Endothelial cell of umbilical vein (primary cell): ENCODE data around the gene EXOSC9. TPM values are rescaled to one million over a fixed set of nuclear protein-coding genes. Genes with fewer than 3 reads are reported as not detected.

ENCODE experiments used
- BruUV-seq: library from RNA; stranded (reverse); fragments of 400-500 nt; replicated peaks from 2 replicates; lab custom pipeline; 2021; lab: Mats Ljungman, UMichigan
- CTCF ChIA-PET: fragments of 300-600, 350-600 bp; sonication (Branson Sonifier 250); formaldehyde crosslinking; loops from one replicate; lab custom pipeline; 2021; ENCODE audit warnings: antibody characterized with exemption, inconsistent platforms; lab: Charles Lee
- POLR2A ChIA-PET: fragments of 300-600, 350-600 bp; sonication (Branson Sonifier 250); formaldehyde crosslinking; loops from one replicate; lab custom pipeline; 2021; ENCODE audit warnings: antibody characterized with exemption, inconsistent platforms; lab: Charles Lee
- DNase-seq: peaks from one replicate; pipeline ENCODE4 v3.0.0-alpha.2; 2011; ENCODE audit warnings: low read depth, low spot score
- FAIRE-seq: peaks from 2 replicates; lab custom pipeline; 2011; peaks lifted over from hg19 to GRCh38; lab: Jason Lieb, UNC
- H2AFZ ChIP-seq: 2 replicates; pipeline ENCODE4 v1.6.0; 2012; ENCODE audit warnings: low read depth, low read length, control low read depth, inconsistent platforms
- H3K27ac ChIP-seq: 2 replicates; pipeline ENCODE4 v1.5.1; 2011; ENCODE audit warnings: low read depth, mild to moderate bottlenecking, control low read depth, low read length, moderate library complexity; ENCODE audit not compliant: insufficient read depth
- H3K27me3 ChIP-seq, 2 experiments: 2 replicates each; pipeline versions ENCODE4 v1.6.0 to v1.6.1; 2011; ENCODE audit warnings: low read length in 2 of 2, mixed read lengths in 1 of 2; ENCODE audit not compliant: control insufficient read depth in 2 of 2, insufficient read depth in 2 of 2
- H3K36me3 ChIP-seq, 2 experiments: 2 replicates in 1 of 2; 3 replicates in 1 of 2; pipeline ENCODE4 v1.5.1; 2011; ENCODE audit warnings: low read length in 2 of 2, mild to moderate bottlenecking in 1 of 2, moderate library complexity in 1 of 2; ENCODE audit not compliant: control insufficient read depth in 2 of 2, insufficient read depth in 2 of 2; ENCODE audit errors: extremely low read depth in 1 of 2
- H3K4me1 ChIP-seq: 3 replicates; pipeline ENCODE4 v1.5.1; 2011; ENCODE audit warnings: mild to moderate bottlenecking, low read length; ENCODE audit not compliant: control insufficient read depth, insufficient read depth; ENCODE audit errors: extremely low read depth
- H3K4me2 ChIP-seq: 2 replicates; pipeline ENCODE4 v1.6.1; 2011; ENCODE audit warnings: low read length, control low read depth, mixed read lengths; ENCODE audit not compliant: insufficient read depth
- H3K4me3 ChIP-seq, 3 experiments: fragments of 200-600 bp in 1 of 3; sonication (generic), shearing (Covaris generic) in 1 of 3; replicated peaks in 1 of 3; 2 replicates each; pipeline ENCODE4 v1.5.1; 2011 to 2016; ENCODE audit warnings: control low read depth in 3 of 3, low read length in 3 of 3, mild to moderate bottlenecking in 2 of 3, inconsistent platforms in 1 of 3, low read depth in 1 of 3, moderate library complexity in 1 of 3; ENCODE audit not compliant: insufficient read depth in 1 of 3
- H3K79me2 ChIP-seq: 2 replicates; pipeline ENCODE4 v1.6.0; 2012; ENCODE audit warnings: low read length, inconsistent platforms; ENCODE audit not compliant: control insufficient read depth, insufficient read depth
- H3K9ac ChIP-seq: replicated peaks from 2 replicates; pipeline ENCODE3; 2011; ENCODE audit warnings: low read length, control low read depth; ENCODE audit not compliant: insufficient read depth; ENCODE audit errors: extremely low read depth
- H3K9me1 ChIP-seq: replicated peaks from 3 replicates; pipeline ENCODE4 v1.6.0; 2011; ENCODE audit warnings: mild to moderate bottlenecking, low read length; ENCODE audit not compliant: control insufficient read depth, insufficient read depth; ENCODE audit errors: extremely low read depth
- H3K9me3 ChIP-seq: replicated peaks from 2 replicates; pipeline ENCODE4 v1.5.1; 2012; ENCODE audit warnings: low read length, inconsistent platforms; ENCODE audit not compliant: control insufficient read depth, insufficient read depth
- H4K20me1 ChIP-seq: replicated peaks from 2 replicates; pipeline ENCODE3; 2011; ENCODE audit warnings: mild to moderate bottlenecking, low read length; ENCODE audit not compliant: control insufficient read depth, insufficient read depth; ENCODE audit errors: extremely low read depth
- EZH2 ChIP-seq: IDR thresholded peaks from 2 replicates; pipeline ENCODE4 v1.6.1; 2012; ENCODE audit warnings: borderline replicate concordance, low read depth, mild to moderate bottlenecking, moderate library complexity, low read length, inconsistent platforms; ENCODE audit not compliant: severe bottlenecking
- FOS ChIP-seq: IDR thresholded peaks from 2 replicates; pipeline ENCODE4 v1.6.1; 2011; ENCODE audit warnings: mild to moderate bottlenecking, low read length, moderate library complexity, borderline replicate concordance; ENCODE audit not compliant: insufficient read depth
- GATA2 ChIP-seq: IDR thresholded peaks from 2 replicates; pipeline ENCODE4 v1.7.0; 2011; ENCODE audit warnings: low read depth, mild to moderate bottlenecking, moderate library complexity, mixed read lengths, low read length; ENCODE audit not compliant: insufficient read length, insufficient read depth
- JUN ChIP-seq: IDR thresholded peaks from 2 replicates; pipeline ENCODE4 v1.6.1; 2011; ENCODE audit warnings: borderline replicate concordance, low read depth; ENCODE audit not compliant: insufficient read length, insufficient read depth
- MYC ChIP-seq: IDR thresholded peaks from one replicate; pipeline ENCODE4 v1.6.1; 2011; ENCODE audit warnings: mild to moderate bottlenecking, low read depth, low read length
- POLR2A ChIP-seq: IDR thresholded peaks from 2 replicates; pipeline ENCODE4 v1.6.1; 2012; ENCODE audit warnings: low read depth, mild to moderate bottlenecking, control low read depth, low read length
- POLR2AphosphoS5 ChIP-seq: IDR thresholded peaks from 2 replicates; pipeline ENCODE4 v1.6.1; 2012; ENCODE audit warnings: low read depth, mild to moderate bottlenecking, control low read depth, low read length, moderate library complexity; ENCODE audit not compliant: insufficient read depth
- dilution Hi-C: fragments of 300-500 bp; cut with MboI; formaldehyde crosslinking; loops from one replicate; pipeline ENCODE4 v1.15.0; 2019; ENCODE audit warnings: low sequenced_read_pairs; ENCODE audit not compliant: extremely low pct_ligation_motif_present
- intact Hi-C: fragments of 100-400 bp; cut with micrococcal nuclease; formaldehyde crosslinking; loops from one replicate; pipeline ENCODE4 v1.10.0; 2022
- polyA plus RNA-seq, 4 experiments: library from polyadenylated mRNA; depleted of rRNA in 3 of 4; stranded (reverse) in 3 of 4; unstranded in 1 of 4; fragments of >200 nt; gene quantifications; 2 replicates each; pipeline versions ENCODE4 v1.2.1 to v1.2.3, GENCODE V29; 2011 to 2012; ENCODE audit warnings: missing spikeins in 1 of 4
- total RNA-seq: library from RNA; stranded (reverse); gene quantifications from 2 replicates; pipeline ENCODE4 v1.2.3, GENCODE V29; 2021
- TF ChIP-seq, protein P1 (sequence below), 2 donors: IDR thresholded peaks; 1 replicate in 1 of 2; 2 replicates in 1 of 2; pipeline ENCODE4 v1.5.1; 2011; ENCODE audit warnings: low read length in 2 of 2, mild to moderate bottlenecking in 2 of 2, moderate library complexity in 2 of 2, control low read depth in 1 of 2, inconsistent platforms in 1 of 2, low read depth in 1 of 2; ENCODE audit not compliant: insufficient read depth in 1 of 2; ENCODE audit errors: extremely low read depth in 1 of 2
- TF ChIP-seq, protein P2 (sequence below): IDR thresholded peaks from 2 replicates; pipeline ENCODE4 v1.6.1; 2011; ENCODE audit not compliant: insufficient read depth, insufficient read length

The EXOSC9 gene
- total and polyA plus RNA-seq, 2 donors (not counting 3 experiments of a cell fraction or from before 2014, with no cell fraction given), result 19.0 to 46.3 TPM

DNA sequence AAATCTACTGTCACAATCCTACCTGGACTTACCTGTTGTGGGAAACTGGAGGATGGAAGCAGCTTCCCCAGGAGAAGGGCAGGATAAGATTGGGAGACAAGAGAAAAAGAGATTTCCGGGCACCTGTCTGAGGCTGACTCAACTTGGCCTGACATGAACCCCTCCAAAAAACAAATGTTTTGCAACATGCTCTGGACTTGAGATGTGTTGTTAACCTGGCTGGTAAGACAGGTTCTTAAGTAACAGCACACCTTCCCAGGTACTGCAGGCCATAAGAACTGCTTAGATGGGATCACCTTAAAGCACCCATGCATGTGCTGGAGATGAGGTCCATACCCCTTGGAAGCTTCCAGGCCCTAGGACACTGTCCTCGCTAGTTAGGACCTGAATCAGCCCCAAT, 31.8 kb upstream of the EXOSC9 start:
- ChIA-PET CTCF (interaction anchor here (0.9 kb wide), 1 partner anchor 399 kb away, joined by 3 read pairs; no protein-coding TSS in a partner anchor), POLR2A (no interaction called here)
- intact Hi-C loops, result no loop called here
- no peak overlapping the region for H2AFZ ChIP-seq
- H3K4me1 ChIP-seq, result peaks cover 5% of the 10 kb centered on the region
- H3K27ac ChIP-seq, result no peak overlapping the region
- dilution Hi-C loops, result no loop called here
- H3K79me2 ChIP-seq, result no peaks in the 10 kb centered on the region
- FAIRE-seq (no peak), DNase-seq (no peak)
- H3K27me3 ChIP-seq, result peaks cover 36 to 39% of the 10 kb centered on the region in 2 experiments
- TF ChIP-seq MYC, result no peak
- no TSS peak for BruUV-seq
- no peak overlapping the region for H3K9ac ChIP-seq
- no peaks in the 10 kb centered on the region for H3K9me1 ChIP-seq
- no peaks in the 10 kb centered on the region for H3K9me3 ChIP-seq
- no peaks in the 10 kb centered on the region for H3K36me3 ChIP-seq
- no peak overlapping the region for H3K4me2 ChIP-seq
- H4K20me1 ChIP-seq, result no peaks in the 10 kb centered on the region
- no peak overlapping the region for H3K4me3 ChIP-seq

DNA sequence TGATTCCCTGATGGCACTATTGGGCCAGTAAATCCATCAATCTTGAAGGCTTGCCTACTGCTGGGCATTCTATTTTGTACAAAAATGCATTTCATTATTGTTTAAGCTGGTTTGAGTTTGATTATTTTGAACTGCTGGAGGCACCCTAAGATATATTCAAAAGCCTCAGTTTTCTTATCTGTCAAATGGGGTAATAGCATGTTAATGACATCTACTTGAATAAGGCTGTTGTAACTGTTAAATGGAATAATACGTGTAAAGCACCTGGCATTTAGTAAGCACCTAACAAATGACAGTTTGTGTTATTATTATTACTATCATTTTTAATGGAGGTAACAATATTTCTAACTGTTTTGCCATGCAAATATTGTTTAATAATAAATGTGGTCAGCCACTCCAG, 29.3 kb upstream of the EXOSC9 start:
- peaks cover 24 to 27% of the 10 kb centered on the region in 2 experiments for H3K27me3 ChIP-seq
- H3K9ac ChIP-seq, result no peak overlapping the region
- no peak overlapping the region for H3K4me3 ChIP-seq
- DNase-seq (no peak), FAIRE-seq (no peak)
- no peak overlapping the region for H3K4me2 ChIP-seq
- no peaks in the 10 kb centered on the region for H3K79me2 ChIP-seq
- H3K4me1 ChIP-seq, result no peaks in the 10 kb centered on the region
- BruUV-seq, result no TSS peak
- H2AFZ ChIP-seq, result no peak overlapping the region
- TF ChIP-seq EZH2 (no peak), MYC (no peak), POLR2AphosphoS5 (no peak), GATA2 (no peak), FOS (no peak), JUN (no peak), POLR2A (no peak)
- TF ChIP-seq, protein P1, sequence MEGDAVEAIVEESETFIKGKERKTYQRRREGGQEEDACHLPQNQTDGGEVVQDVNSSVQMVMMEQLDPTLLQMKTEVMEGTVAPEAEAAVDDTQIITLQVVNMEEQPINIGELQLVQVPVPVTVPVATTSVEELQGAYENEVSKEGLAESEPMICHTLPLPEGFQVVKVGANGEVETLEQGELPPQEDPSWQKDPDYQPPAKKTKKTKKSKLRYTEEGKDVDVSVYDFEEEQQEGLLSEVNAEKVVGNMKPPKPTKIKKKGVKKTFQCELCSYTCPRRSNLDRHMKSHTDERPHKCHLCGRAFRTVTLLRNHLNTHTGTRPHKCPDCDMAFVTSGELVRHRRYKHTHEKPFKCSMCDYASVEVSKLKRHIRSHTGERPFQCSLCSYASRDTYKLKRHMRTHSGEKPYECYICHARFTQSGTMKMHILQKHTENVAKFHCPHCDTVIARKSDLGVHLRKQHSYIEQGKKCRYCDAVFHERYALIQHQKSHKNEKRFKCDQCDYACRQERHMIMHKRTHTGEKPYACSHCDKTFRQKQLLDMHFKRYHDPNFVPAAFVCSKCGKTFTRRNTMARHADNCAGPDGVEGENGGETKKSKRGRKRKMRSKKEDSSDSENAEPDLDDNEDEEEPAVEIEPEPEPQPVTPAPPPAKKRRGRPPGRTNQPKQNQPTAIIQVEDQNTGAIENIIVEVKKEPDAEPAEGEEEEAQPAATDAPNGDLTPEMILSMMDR (IDR thresholded peaks at IDR 0.05; ENCODE audit: extremely low read depth in 1 of 2, insufficient read depth in 1 of 2, low read depth in 1 of 2, low read length in 2 of 2), result no peak
- TF ChIP-seq, protein P2, sequence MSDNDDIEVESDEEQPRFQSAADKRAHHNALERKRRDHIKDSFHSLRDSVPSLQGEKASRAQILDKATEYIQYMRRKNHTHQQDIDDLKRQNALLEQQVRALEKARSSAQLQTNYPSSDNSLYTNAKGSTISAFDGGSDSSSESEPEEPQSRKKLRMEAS, result no peak
- intact Hi-C loops, result no loop called here
- CTCF ChIA-PET, result no interaction called here
- no peaks in the 10 kb centered on the region for H3K9me3 ChIP-seq
- H4K20me1 ChIP-seq, result no peaks in the 10 kb centered on the region
- POLR2A ChIA-PET, result no interaction called here
- H3K27ac ChIP-seq, result no peak overlapping the region
- dilution Hi-C loops, result no loop called here
- no peaks in the 10 kb centered on the region for H3K9me1 ChIP-seq
- H3K36me3 ChIP-seq, result no peaks in the 10 kb centered on the region
